ENCODE measurements around the gene SSBP3. TPM values are rescaled to one million over a fixed set of nuclear protein-coding genes. Genes with fewer than 3 reads are reported as not detected.

Gene SSBP3
- total and polyA plus RNA-seq, 2 of the 13 experiments (the other 11 are each of a cell fraction or from before 2014, with no cell fraction given): 8.5 to 17.6 TPM

- TF ChIP-seq, protein P1, sequence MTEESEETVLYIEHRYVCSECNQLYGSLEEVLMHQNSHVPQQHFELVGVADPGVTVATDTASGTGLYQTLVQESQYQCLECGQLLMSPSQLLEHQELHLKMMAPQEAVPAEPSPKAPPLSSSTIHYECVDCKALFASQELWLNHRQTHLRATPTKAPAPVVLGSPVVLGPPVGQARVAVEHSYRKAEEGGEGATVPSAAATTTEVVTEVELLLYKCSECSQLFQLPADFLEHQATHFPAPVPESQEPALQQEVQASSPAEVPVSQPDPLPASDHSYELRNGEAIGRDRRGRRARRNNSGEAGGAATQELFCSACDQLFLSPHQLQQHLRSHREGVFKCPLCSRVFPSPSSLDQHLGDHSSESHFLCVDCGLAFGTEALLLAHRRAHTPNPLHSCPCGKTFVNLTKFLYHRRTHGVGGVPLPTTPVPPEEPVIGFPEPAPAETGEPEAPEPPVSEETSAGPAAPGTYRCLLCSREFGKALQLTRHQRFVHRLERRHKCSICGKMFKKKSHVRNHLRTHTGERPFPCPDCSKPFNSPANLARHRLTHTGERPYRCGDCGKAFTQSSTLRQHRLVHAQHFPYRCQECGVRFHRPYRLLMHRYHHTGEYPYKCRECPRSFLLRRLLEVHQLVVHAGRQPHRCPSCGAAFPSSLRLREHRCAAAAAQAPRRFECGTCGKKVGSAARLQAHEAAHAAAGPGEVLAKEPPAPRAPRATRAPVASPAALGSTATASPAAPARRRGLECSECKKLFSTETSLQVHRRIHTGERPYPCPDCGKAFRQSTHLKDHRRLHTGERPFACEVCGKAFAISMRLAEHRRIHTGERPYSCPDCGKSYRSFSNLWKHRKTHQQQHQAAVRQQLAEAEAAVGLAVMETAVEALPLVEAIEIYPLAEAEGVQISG (CRISPR knock-in tag; IDR thresholded peaks at IDR 0.05): no peak
- TF ChIP-seq ETV5 (CRISPR knock-in tag; IDR thresholded peaks at IDR 0.05; ENCODE audit: borderline replicate concordance): no peak
- TF ChIP-seq SOX13 (IDR thresholded peaks at IDR 0.05): no peak
- no peak for TF ChIP-seq SOX13 (CRISPR knock-in tag; conservative IDR thresholded peaks at IDR 0.05 in 1 of 2, IDR thresholded peaks at IDR 0.05 in 1 of 2)
- TF ChIP-seq KDM1A (CRISPR knock-in tag; IDR thresholded peaks at IDR 0.05): no peak
- TF ChIP-seq MAX (IDR thresholded peaks at IDR 0.05): no peak
- no peak for TF ChIP-seq ZBTB42 (CRISPR knock-in tag; IDR thresholded peaks at IDR 0.05)
- no peak for TF ChIP-seq MTA3 (CRISPR knock-in tag; IDR thresholded peaks at IDR 0.05)
- no peak for TF ChIP-seq GLMP (CRISPR knock-in tag; IDR thresholded peaks at IDR 0.05; ENCODE audit: borderline replicate concordance)
Observed at GRCh38 chr1:54284781-54285529, 121.2 kb downstream of the SSBP3 start (continued).
